Prostate gland (tissue), 2 donors: Measurements from ENCODE around the gene PSMD14. TPM values are rescaled to one million over a fixed set of nuclear protein-coding genes. Genes with fewer than 3 reads are reported as not detected.
A peak's percentile ranks its signal among the peaks of the same experiment; 100 is the strongest.

Experiments used
- DNase-seq: peaks from one replicate; pipeline ENCODE4 v3.0.0-alpha.2; 2019; ENCODE audit warnings: low spot score
- H3K27ac ChIP-seq, 2 donors: fragments of 200-600 bp; sonication (generic); 2 replicates each; pipeline ENCODE4 v1.5.1; 2017 to 2019
- H3K27me3 ChIP-seq: fragments of 200-600 bp; sonication (generic); replicated peaks from 2 replicates; pipeline ENCODE4 v1.5.1; 2019; ENCODE audit not compliant: insufficient read depth
- H3K36me3 ChIP-seq, 2 donors: fragments of 200-600 bp; sonication (generic); 1 replicate in 1 of 2; 2 replicates in 1 of 2; pipeline versions ENCODE4 v1.5.1 to v1.8.1; 2017 to 2019
- H3K4me1 ChIP-seq: fragments of 200-600 bp; sonication (generic); replicated peaks from 2 replicates; pipeline ENCODE4 v1.5.1; 2019
- H3K4me3 ChIP-seq, 2 donors: fragments of 200-600 bp; sonication (generic); 2 replicates each; pipeline ENCODE4 v1.5.1; 2017 to 2019
- H3K9me3 ChIP-seq: fragments of 200-600 bp; sonication (generic); 2 replicates; pipeline ENCODE4 v1.5.1; 2017
- CTCF ChIP-seq, 4 experiments: fragments of 200-600 bp in 2 of 4; fragments of 450-650 bp in 2 of 4; sonication (generic) in 2 of 4; IDR thresholded peaks; 1 replicate in 3 of 4; 2 replicates in 1 of 4; pipeline ENCODE4 v1.5.1; 2016 to 2019; ENCODE audit warnings: antibody characterized with exemption in 4 of 4, mild to moderate bottlenecking in 2 of 4, moderate library complexity in 2 of 4
- POLR2A ChIP-seq: fragments of 450-650 bp; IDR thresholded peaks from one replicate; pipeline ENCODE4 v1.6.1; 2016; ENCODE audit warnings: antibody characterized with exemption, mild to moderate bottlenecking
- POLR2AphosphoS5 ChIP-seq: sonication (generic); formaldehyde crosslinking; IDR thresholded peaks from one replicate; pipeline ENCODE4 v1.6.1; 2017; ENCODE audit warnings: antibody characterized with exemption
- WGBS: methylation state at CpG from one replicate; pipeline ENCODE4 v1.1.5; 2018; 5-methylcytosine and 5-hydroxymethylcytosine counted together
- intact Hi-C: fragments of 100-400 bp; cut with DNase I; formaldehyde crosslinking; loops from one replicate; pipeline ENCODE4 v1.14.2; 2022
- total RNA-seq, 2 donors: library from RNA; depleted of rRNA; stranded (reverse); fragments of >200 nt; gene quantifications; one replicate each; pipeline ENCODE4 v1.1.0, GENCODE V29; 2016

Gene PSMD14
- total RNA-seq, 2 donors from 2014 or later: 25.1 to 43.1 TPM

GRCh38 chr2:161412346-161412745 lies 104.1 kb downstream of the PSMD14 start:
- intact Hi-C loops: no loop called here
- TF ChIP-seq CTCF (IDR thresholded peaks at IDR 0.05) (no peak), POLR2A (no peak), POLR2AphosphoS5 (no peak)
- Histone ChIP-seq H3K4me1 (no peaks in the 10 kb centered on the region), H3K36me3 (no peaks in the 10 kb centered on the region), H3K27ac (no peak overlapping the region), H3K27me3 (peaks cover 15% of the 10 kb centered on the region), H3K9me3 (no peaks in the 10 kb centered on the region), H3K4me3 (no peak overlapping the region)
- DNase-seq: no peak

- TF ChIP-seq CTCF (IDR thresholded peaks at IDR 0.05): no peak
- no peak for TF ChIP-seq POLR2A
- TF ChIP-seq POLR2AphosphoS5: no peak
- Histone ChIP-seq H3K4me3 (peak overlapping the region; percentile 15 to 20), H3K36me3 (no peaks in the 10 kb centered on the region), H3K4me1 (no peaks in the 10 kb centered on the region), H3K9me3 (no peaks in the 10 kb centered on the region), H3K27me3 (peaks cover 33% of the 10 kb centered on the region), H3K27ac (no peak overlapping the region)
- DNase-seq: no peak
- WGBS: 8% methylated on average over 66 of the region's 69 CpGs
- intact Hi-C loops: no loop called here
Observed at GRCh38 chr2:161414042-161415033, 106.1 kb downstream of the PSMD14 start.

DNA sequence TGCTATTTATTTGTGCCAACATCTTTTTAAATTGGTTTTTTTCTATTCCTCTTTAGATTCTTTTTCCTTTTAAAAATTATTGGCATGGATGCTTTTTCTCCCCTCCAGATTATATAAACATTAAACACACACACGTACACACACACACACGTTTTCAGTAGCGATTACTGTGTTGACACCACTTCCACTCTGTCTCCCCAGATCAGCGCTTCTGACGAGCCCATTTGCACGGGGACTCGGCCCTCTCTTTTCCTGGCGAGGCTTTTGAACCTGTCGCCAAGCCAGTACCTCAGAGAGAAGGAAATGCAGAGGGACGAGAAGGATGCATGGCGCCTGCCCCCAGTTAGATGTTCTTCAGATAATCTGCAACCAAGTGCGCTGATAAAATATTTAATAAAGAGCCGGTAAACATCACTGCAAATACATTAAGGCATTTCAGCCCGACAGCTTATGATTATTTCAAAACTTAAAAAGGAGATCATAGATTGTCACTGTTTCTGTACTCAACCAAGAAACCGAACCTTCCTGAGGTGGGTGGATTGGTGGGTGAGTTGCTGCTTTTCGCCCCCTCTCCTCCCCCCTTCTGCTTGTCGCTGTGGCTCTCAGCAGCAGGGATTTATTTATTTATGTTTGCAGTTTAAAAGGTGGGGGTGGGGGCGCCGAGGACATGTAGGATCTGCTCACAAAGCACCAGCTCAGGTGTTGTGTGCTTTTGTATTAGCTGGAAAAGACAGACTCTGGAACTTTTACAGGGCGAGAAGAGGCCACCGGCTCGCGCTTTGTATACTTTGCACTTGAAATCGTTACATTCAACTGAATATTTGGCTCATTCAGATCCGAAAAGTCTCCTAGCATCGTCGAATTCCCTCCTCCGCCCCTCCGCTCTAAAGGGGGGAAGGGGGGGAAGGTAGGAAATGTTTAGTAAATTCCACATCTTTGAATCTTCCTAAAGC lies 107.1 kb downstream of the PSMD14 start:
- Histone ChIP-seq H3K27ac (no peak overlapping the region), H3K9me3 (no peaks in the 10 kb centered on the region), H3K36me3 (no peaks in the 10 kb centered on the region), H3K27me3 (peaks cover 39% of the 10 kb centered on the region), H3K4me3 (peak overlapping the region; percentile 15 to 20), H3K4me1 (no peaks in the 10 kb centered on the region)
- DNase-seq: no peak
- 8% methylated on average over 29 of the region's 29 CpGs for WGBS
- intact Hi-C loops: no loop called here
- TF ChIP-seq POLR2A (no peak), CTCF (IDR thresholded peaks at IDR 0.05) (no peak), POLR2AphosphoS5 (no peak)

GRCh38 chr2:161415987-161416707 lies 107.9 kb downstream of the PSMD14 start, which contains the start of gene TBR1:
TSS of gene TBR1 (plus strand) at chr2:161416297. CDS start at chr2:161416411, 114 bp downstream.
- Histone ChIP-seq H3K4me3 (no peak within 1 kb of the TSS), H3K36me3 (no peaks in the 10 kb centered on the region), H3K27me3 (peaks cover 42% of the 10 kb centered on the region), H3K27ac (no peak within 1 kb of the TSS), H3K9me3 (no peaks in the 10 kb centered on the region), H3K4me1 (no peaks in the 10 kb centered on the region)
- TF ChIP-seq POLR2AphosphoS5 (no peak), CTCF (IDR thresholded peaks at IDR 0.05) (no peak), POLR2A (no peak)
- no peak for DNase-seq
- intact Hi-C loops: no loop called here
- 10% methylated on average over 16 of the region's 16 CpGs for WGBS
